ENCODE results near the gene MYMX.

MYMX gene

DNA sequence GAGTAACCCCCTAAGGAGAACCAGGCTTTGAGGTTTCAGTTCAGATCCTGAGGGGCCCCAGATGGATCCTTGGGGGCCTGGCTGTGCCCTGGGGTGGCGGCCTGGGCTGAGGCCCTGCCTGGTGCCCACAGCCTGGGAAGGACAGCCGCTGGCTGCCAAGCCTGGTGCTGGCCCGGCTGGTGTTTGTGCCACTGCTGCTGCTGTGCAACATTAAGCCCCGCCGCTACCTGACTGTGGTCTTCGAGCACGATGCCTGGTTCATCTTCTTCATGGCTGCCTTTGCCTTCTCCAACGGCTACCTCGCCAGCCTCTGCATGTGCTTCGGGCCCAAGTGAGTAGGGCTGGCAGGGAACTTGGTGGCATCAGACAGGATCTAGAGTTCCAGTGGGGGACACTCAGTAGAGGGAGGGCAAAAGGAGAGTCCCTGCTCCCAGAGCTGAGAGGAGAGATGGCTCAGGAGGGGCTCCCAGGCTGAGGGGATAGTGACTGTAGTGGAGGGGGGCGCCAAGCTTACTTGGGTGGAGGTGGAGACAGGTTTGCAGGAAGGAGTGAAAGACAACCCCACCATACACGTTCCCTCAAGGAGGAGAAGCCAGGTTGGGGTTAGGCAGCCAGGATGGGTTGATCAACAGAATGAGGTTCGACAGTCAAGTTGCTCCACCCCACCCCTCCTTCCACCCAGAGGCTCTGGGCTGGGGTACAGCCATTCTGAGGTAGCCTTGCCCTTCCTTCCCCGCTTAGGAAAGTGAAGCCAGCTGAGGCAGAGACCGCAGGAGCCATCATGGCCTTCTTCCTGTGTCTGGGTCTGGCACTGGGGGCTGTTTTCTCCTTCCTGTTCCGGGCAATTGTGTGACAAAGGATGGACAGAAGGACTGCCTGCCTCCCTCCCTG is 16.2 kb downstream of the MYMX start:
- DNase-seq (ENCODE audit: low read depth, low spot score): no peak

DNA sequence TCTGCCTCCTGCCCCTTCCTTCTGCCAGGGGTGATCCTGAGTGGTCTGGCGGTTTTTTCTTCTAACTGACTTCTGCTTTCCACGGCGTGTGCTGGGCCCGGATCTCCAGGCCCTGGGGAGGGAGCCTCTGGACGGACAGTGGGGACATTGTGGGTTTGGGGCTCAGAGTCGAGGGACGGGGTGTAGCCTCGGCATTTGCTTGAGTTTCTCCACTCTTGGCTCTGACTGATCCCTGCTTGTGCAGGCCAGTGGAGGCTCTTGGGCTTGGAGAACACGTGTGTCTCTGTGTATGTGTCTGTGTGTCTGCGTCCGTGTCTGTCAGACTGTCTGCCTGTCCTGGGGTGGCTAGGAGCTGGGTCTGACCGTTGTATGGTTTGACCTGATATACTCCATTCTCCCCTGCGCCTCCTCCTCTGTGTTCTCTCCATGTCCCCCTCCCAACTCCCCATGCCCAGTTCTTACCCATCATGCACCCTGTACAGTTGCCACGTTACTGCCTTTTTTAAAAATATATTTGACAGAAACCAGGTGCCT is 16.9 kb downstream of the MYMX start:
- no peak for DNase-seq (ENCODE audit: low read depth, low spot score)

DNA sequence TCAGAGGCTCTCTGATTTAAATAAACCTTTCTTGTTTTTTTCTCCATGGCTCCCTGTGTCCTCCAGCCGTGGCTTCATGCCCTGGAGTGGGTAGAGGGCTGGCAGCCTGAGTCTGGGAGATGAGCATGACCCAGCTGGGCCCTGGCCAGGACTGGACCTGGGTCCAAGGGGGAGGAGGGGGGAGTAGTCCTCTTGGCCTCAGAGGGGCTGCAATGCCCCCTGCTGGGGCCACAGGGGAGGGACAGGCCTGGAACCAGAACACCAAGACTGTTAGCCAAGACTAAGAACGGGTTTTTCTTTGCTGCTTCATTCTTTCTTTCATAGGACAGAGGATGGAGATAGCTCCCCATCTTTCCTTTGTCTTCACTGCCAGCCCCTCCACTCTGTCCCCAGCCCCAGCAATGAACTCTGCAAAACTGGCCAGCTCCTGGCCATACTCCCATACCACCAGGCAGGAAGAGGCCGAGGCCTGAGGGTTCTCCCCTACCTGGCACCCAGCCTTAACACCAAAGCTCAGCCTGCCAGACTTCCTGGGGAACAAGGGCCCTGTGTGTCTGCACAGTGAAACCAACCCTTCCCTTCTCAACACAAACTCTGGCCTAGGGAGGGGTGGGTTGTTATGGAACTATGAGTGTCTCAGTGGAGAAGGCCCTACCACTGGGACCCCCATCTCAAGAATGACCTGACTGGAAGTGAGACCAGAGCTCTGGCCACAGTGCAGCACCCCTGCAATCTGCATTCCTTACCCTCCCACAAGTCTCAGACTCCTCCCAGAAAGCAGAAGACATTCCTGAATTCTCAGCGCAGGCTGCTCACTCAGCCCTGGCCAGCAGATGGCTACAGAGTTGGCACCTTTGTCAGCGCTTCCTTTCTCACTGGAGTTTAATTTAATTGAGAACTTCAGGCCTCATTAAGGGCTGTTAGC is 17.6 kb downstream of the MYMX start:
- no peak for DNase-seq (ENCODE audit: low read depth, low spot score)

DNA sequence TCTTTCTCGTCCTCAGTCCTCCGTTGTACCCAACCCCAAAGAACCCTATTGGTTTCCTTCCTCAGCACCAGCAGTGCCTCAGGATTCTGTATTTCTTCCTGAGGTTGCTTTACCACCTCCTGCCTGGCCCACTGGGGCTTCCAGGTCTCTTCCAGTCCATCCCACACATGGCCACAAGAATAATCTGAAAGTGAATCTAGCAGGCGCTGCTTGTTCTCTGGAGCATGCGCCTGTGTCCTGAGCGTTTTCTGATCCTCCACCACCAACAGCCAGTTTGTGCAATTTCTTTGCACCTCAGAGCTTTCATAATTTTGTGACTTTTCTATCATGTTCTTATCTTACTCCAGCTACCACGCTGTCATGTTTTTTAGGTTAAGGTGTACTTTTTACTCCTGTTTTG is 18.5 kb downstream of the MYMX start:
- DNase-seq (ENCODE audit: low read depth, low spot score): no peak

DNA sequence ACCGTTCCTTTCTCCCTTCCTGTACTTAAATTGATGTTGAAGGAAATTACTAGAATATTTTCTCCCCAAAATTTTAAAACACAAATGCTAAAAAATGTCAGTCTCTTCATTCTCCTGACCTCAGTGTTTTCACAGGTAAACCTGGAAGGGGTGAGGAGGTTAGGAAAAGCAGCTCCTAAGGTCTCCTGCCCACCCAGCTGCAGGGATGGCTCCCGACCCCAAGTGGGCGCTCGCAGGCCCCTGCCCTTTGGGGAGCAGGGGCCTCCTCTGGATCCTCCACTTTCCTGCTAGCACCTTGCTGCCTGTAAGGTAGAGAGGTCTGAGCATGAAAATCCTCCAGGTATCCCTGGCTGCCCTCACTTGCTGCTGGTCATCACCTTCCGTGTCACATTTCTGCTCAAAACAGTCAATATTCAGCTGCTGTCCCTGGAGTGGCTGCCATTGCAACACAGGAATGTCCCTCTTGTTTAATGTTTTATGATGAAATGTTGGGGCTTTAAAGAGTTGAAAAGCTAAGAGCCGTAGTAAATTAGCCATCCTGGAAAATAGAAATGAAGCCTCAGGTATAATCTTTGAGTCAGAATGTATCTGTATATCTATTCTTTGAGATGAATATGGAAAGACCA is 19.3 kb downstream of the MYMX start:
- no peak for DNase-seq (ENCODE audit: low read depth, low spot score)

DNA sequence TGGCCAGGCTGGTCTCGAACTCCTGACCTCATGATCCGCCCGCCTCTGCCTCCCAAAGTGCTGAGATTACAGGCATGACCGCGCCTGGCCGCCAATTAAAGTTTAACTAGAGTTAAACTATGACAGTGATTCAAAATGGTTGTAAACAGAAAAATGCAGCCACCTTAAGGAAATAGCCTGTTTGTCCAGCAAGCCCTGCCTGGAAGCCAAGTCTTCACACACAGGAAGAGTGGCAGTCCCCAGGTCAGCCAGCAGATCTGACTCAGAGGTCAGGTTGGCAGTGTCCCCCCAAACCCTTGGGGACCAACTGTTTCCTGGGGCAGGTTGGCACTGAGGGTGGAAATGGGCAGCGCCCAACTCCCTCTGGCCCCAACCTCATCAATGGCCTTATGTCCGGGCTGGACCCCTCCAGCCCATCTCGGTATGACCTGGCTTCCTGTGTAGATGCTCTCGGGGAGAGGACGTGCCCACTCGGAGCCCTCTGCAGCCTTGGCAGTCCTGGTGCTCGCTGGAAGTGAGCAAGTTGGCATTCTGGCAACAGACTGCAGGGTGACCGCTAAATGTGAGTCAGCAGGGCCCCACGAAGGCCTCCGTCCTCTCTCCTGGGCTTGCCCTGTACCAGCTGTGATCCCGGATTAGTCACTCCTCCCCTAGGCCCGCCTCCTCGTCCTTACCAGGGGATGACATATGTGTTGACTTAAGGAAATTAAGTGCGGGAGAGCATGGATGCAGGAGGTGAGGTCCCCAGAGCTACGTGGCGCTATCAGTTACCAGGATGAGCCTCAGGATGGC is 20.5 kb downstream of the MYMX start:
- no peak for DNase-seq (ENCODE audit: low read depth, low spot score)

DNA sequence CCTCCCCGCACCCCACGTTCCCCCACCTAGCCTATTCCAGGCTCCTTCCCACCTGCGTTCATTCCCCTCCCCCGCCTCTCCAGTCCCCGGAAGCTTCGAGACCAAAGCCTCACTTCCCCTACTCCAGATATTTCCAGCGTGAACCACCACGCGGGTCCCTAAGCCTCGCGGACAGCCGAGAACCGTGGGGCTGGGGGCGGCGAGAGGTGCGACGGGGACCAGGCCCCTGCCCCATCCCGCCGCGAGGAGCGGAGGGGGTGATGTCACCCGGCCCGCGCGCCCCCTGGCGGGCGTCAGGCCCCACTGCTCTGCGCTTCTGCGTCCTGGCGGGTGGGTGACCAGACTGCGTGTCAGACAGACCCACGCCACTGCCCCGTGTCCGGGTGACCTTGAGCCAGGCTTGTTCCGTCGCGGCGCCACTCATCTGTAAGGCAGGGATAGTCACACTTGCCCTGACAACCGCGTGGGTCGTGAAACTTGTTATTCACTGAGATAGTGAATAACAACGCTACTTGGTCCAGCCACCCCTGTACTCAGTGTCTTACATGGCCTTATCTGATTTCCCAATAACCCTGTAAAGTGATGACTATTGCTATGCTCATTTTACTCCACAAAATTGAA is 21.2 kb downstream of the MYMX start:
- DNase-seq (ENCODE audit: low read depth, low spot score): peak; percentile 59

DNA sequence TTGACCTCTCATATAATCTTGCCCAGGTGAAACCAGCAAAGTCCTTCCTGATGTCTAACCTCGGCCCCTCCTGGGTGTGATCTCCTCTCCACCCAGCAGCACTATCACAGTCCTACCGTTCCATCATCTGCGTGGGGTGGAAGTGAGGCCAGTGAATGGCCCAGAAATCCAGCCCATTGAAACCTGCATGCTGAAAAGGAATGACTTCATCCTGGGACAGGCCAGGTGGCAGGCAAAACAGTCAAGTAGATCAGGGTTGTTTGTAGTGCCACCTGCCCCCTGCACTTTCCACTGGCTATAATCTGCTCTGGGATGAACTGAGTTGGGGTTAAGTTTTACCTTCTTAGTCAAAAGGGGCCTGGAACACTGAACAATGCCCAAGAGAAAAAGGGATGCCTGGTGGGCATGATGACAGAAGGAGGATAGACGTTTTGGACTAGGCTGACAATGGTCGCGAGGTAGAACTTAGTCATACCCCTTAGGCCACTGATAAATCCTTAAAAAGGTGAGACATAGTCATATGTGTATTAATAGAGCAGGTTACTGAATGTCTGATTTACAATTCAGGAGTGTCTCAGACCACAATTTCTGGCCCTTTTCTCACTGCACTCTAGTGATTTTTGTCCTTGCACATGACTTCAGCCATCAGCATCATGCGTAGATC is 22.1 kb downstream of the MYMX start:
- no peak for DNase-seq (ENCODE audit: low read depth, low spot score)

DNA sequence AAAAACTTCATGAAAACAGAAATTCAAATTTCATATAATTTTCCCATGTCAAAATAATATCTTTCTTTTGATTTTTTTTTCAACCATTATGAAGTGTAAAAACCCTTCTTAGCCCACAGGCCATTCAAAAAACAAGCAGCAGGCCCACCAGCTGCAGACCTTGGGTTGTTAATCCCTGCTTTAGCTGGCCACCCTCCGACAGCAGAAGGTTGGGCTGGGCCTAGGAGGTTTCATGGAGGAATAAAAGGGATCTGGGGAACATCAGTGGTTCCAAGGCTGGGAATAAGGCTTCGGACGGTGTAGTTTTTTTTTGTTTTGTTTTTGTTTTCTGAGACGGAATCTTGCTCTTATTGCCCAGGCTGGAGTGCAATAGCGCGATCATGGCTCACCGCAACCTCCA is 26.6 kb downstream of the MYMX start:
- DNase-seq (ENCODE audit: low read depth, low spot score): no peak

DNA sequence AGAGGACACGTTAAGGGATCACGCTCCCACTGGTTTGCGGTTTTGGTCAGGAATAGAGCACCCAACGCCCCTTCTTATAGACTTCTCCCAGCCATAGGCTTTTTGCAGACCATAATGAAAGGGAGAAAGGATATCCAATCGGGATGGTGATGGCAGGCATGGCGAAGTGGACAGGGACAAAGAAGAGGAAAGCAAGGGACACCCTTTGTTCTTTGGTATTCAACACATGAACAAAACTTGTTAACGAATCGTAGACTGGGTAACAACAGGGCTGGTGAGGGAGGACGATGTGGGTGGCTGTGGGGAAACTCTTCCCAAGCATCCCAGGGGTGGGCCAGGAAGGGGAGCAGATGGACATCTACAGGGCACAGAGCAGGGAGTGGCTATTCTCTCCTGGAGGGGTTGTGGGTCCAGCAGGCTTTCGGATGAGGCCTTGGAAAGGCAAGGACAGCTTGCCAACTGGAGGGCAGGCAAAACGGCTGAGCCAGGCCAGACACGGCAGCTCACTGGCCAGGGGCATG is 28.7 kb downstream of the MYMX start:
- no peak for DNase-seq (ENCODE audit: low read depth, low spot score)

DNA sequence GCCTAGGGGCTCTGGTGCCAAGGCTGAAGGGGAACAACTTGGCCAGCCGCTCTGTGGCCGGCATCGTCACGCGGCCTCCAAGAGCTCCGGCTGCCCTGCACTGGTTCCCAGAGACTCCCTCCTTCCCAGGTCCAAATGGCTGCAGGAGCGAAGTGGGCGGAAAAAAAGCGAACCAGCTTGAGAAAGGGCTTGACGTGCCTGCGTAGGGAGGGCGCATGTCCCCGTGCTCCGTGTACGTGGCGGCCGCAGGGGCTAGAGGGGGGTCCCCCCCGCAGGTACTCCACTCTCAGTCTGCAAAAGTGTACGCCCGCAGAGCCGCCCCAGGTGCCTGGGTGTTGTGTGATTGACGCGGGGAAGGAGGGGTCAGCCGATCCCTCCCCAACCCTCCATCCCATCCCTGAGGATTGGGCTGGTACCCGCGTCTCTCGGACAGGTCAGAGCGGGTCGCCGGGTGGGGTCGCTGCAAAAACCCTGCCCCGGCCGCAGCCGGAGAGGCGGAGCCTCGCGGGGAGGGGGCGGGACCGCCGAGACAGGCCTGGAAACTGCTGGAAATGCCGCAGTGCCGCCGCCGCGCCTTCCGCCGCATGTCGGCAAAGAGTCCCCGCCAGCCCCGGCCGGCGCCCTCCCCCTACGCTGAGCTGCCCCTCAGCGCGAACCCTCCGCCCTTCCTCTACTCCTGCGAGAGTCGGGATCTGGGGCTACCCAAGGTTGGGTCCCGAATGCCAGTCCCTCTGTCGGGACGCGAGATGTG is 29.4 kb downstream of the MYMX start:
- peak; percentile 70 for DNase-seq (ENCODE audit: low read depth, low spot score)

DNA sequence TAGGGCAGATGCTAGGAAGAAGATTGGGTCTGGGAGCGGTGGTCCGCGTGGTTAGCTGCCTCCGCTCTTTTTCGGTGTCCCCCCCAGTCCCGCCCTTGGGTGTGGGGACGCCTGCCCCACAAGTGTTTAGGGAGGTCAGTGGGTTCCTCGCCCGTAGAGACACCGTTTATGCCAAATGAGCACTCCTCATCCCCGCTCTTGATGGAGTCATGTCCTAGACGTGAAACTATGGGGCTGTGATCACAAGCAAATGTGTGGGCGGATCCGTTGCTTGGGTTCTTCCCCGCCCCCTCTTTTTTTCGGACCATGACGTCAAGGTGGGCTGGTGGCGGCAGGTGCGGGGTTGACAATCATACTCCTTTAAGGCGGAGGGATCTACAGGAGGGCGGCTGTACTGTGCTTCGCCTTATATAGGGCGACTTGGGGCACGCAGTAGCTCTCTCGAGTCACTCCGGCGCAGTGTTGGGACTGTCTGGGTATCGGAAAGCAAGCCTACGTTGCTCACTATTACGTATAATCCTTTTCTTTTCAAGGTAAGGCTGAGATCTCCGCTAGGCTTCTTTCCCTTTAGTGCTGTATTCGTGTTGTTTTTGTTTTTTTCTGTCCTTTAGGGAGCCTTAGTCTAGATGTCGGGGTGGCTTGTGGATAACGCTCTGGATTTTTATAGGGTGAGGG is 30.1 kb downstream of the MYMX start, which contains the start of gene HSP90AB1:
HSP90AB1 (plus strand) TSS at position 439 of the 675 bp plus-strand sequence. CDS start 1,529 bp downstream, outside the sequence.
- DNase-seq (ENCODE audit: low read depth, low spot score): peak; percentile 97

DNA sequence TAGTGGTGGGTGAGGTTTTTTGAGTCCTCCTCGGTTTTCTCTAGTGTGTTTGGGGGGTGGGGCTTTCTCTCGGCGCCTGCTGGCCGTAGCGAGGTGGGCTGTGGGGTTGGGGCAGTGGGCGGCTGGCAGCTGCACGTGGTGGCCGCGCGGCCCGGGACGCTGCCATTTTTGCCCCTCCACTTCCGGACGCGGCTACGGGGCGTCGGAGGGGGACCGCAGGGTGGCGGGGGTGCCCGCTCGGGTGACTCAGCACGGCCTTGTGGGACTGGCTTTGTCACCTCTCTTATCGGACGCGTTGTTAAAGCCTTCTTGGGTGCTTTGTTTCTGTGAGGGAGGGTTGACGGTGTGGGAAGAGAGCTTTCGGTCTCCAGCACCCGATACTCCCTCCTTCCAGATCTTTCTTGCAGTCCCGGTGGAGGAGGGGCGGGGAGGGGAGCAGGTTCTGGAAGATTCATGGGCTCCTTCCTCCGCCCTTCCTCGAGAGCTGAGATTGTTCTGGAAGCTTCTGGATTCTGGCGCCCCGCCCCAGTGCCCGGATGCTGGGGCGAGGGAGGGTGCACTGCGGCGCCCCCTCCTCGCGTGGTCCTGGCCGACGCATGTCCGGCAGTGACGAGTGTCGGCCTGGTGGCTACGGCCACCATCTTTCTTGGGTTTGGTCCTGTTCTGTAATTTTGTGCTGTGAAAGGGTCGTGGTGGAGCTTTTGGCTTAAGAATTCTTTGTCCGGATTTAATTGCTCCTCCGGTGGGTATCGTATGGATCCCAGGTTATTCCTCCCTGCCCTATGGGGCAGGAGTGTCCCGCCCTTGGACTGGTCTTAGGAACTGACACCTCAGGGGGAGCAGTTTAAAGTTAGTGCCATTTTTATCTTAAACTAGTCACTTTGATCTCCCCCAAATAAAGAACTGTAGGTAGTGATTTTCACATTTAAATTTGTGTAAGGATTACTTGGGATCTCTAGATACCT is 30.9 kb downstream of the MYMX start:
- DNase-seq (ENCODE audit: low read depth, low spot score): peak; percentile 74

DNA sequence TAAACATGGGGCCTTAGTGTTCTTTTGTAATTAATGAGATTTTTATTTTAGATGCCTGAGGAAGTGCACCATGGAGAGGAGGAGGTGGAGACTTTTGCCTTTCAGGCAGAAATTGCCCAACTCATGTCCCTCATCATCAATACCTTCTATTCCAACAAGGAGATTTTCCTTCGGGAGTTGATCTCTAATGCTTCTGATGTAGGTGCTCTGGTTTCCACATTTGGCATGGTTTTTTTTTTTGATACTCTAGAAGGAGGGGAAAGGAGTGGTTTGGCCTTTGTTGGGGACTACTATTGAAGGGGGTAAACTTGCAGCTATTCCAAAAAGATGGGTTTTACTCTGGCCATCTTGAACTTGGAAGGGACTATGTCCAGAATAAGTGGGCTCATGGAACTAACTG is 31.9 kb downstream of the MYMX start:
- DNase-seq (ENCODE audit: low read depth, low spot score): no peak

DNA sequence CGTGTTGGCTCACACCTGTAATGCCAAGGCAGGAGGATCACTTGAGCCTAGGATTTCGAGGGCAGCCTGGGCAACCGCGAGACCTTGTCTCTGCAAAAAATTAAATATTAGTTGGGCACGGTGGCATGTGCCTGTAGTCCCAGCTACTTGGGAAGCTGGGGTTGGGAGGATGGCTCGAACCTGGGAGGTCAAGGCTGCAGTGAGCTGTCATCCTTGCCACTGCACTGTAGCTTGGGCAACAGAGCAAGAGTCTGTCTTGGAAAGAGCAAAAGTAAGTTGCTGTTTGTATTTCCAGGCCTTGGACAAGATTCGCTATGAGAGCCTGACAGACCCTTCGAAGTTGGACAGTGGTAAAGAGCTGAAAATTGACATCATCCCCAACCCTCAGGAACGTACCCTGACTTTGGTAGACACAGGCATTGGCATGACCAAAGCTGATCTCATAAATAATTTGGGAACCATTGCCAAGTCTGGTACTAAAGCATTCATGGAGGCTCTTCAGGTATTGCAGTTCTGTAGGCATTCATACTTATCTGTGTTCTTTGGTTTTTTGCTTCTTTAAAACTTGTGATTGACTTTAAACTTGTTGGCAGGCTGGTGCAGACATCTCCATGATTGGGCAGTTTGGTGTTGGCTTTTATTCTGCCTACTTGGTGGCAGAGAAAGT is 32.5 kb downstream of the MYMX start:
- no peak for DNase-seq (ENCODE audit: low read depth, low spot score)

DNA sequence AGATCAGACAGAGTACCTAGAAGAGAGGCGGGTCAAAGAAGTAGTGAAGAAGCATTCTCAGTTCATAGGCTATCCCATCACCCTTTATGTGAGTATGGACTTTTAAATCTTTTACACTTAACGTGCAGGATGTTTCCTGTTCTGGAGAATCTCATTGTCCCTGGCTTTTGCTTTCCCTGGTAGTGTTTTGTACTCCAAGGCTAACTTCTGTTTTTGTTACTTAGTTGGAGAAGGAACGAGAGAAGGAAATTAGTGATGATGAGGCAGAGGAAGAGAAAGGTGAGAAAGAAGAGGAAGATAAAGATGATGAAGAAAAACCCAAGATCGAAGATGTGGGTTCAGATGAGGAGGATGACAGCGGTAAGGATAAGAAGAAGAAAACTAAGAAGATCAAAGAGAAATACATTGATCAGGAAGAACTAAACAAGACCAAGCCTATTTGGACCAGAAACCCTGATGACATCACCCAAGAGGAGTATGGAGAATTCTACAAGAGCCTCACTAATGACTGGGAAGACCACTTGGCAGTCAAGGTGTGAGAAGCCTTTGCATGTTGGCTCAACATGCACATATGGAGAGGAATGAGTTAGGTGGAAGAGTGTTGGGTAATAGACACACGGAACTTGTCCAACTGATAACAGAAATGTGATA is 33.5 kb downstream of the MYMX start:
- DNase-seq (ENCODE audit: low read depth, low spot score): no peak
